GM12878 (cell line): Measurements from ENCODE around the gene SEL1L3. TPM values are rescaled to one million over a fixed set of nuclear protein-coding genes. Genes with fewer than 3 reads are reported as not detected.

Source experiments
- BCL11A ChIP-seq: IDR thresholded peaks from 2 replicates; pipeline ENCODE4 v1.6.1; 2011; ENCODE audit warnings: low read depth, low read length
- EZH2 ChIP-seq: IDR thresholded peaks from 2 replicates; pipeline ENCODE4 v1.6.1; 2012; ENCODE audit warnings: low read depth, mild to moderate bottlenecking, control low read depth, inconsistent platforms, low read length, borderline replicate concordance; ENCODE audit not compliant: control insufficient read depth
- IKZF1 ChIP-seq: fragments of 450-650 bp; conservative IDR thresholded peaks from 2 replicates; pipeline ENCODE4 v1.6.1; 2017; ENCODE audit warnings: antibody characterized with exemption, mild to moderate bottlenecking
- KLF5 ChIP-seq: fragments of 450-650 bp; IDR thresholded peaks from 2 replicates; pipeline ENCODE4 v1.6.1; 2014; ENCODE audit warnings: mild to moderate bottlenecking; ENCODE audit not compliant: partially characterized antibody
- NFXL1 ChIP-seq: fragments of 450-650 bp; IDR thresholded peaks from 2 replicates; pipeline ENCODE4 v1.6.1; 2017; ENCODE audit warnings: antibody characterized with exemption, mild to moderate bottlenecking, borderline replicate concordance
- NRF1 ChIP-seq: conservative IDR thresholded peaks from 2 replicates; pipeline ENCODE4 v1.6.1; 2011; ENCODE audit warnings: mild to moderate bottlenecking, low read depth, low read length, improper control_type of control experiment
- SP1 ChIP-seq: IDR thresholded peaks from one replicate; pipeline ENCODE4 v1.6.1; 2011; ENCODE audit warnings: low read depth, low read length
- TCF3 ChIP-seq: IDR thresholded peaks from 2 replicates; pipeline ENCODE4 v1.6.1; 2012; ENCODE audit warnings: low read depth, mild to moderate bottlenecking, low read length, borderline replicate concordance; ENCODE audit not compliant: insufficient read depth
- ZNF622 ChIP-seq: fragments of 450-650 bp; IDR thresholded peaks from 2 replicates; pipeline ENCODE4 v1.6.1; 2017; ENCODE audit warnings: mild to moderate bottlenecking, inconsistent platforms
- polyA plus RNA-seq, 11 experiments: library from polyadenylated mRNA; depleted of rRNA in 4 of 11; unstranded in 6 of 11; stranded (reverse) in 5 of 11; fragments of >200 nt; fragmentation: Nextera tagmentation in 4 of 11; fragmentation: Illumina TruSeq in 1 of 11; extraction: Ambion mirVana in 4 of 11; extraction: Trizol in 1 of 11; gene quantifications; 1 replicate in 1 of 11; 2 replicates in 10 of 11; pipeline versions ENCODE4 v1.2.1 to v1.2.3, GENCODE V29; 2011 to 2016; ENCODE audit warnings: inconsistent platforms in 2 of 11, missing spikeins in 2 of 11, low read depth in 1 of 11
- total RNA-seq, 4 experiments: library from RNA; depleted of rRNA in 3 of 4; stranded (reverse); fragments of >200 nt in 3 of 4; fragmentation: Illumina TruSeq in 1 of 4; extraction: Trizol in 1 of 4; gene quantifications; 2 replicates each; pipeline versions ENCODE4 v1.2.1 to v1.2.3, GENCODE V29; 2013 to 2021
- TF ChIP-seq, protein P1 (sequence below): fragments of 450-650 bp; IDR thresholded peaks from 2 replicates; pipeline ENCODE4 v1.6.1; 2018; ENCODE audit warnings: borderline replicate concordance, mild to moderate bottlenecking; ENCODE audit not compliant: partially characterized antibody
- TF ChIP-seq, protein P2 (sequence below): fragments of 150-350 bp; IDR thresholded peaks from 2 replicates; pipeline ENCODE4 v1.6.1; 2016; ENCODE audit warnings: low read depth, low read length
- TF ChIP-seq, protein P3 (sequence below): fragments of 450-650 bp; IDR thresholded peaks from 2 replicates; pipeline ENCODE4 v1.6.1; 2016; ENCODE audit warnings: mild to moderate bottlenecking, moderate library complexity, borderline replicate concordance

The SEL1L3 gene
- total and polyA plus RNA-seq, 10 of the 15 experiments (the other 5 are each of a cell fraction or from before 2014, with no cell fraction given) = 20.4 to 82.2 (median 47.3) TPM

DNA sequence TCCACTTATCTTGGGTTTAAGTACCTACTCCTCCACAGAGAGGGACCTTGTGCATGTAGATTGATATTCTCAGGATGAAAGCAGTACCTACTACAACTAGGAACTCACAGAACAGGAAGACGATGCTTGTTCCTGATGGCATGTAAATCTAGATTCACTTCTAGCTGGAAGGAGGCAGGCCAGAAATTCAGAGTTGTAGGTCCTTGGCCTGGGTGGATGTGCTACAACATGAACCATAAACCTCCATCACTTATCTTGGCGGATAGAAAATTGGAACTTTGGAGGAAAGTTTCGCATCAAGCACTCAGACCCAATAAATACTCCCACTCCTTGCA, 41.9 kb upstream of the SEL1L3 start (continued):
- TF ChIP-seq, protein P1, sequence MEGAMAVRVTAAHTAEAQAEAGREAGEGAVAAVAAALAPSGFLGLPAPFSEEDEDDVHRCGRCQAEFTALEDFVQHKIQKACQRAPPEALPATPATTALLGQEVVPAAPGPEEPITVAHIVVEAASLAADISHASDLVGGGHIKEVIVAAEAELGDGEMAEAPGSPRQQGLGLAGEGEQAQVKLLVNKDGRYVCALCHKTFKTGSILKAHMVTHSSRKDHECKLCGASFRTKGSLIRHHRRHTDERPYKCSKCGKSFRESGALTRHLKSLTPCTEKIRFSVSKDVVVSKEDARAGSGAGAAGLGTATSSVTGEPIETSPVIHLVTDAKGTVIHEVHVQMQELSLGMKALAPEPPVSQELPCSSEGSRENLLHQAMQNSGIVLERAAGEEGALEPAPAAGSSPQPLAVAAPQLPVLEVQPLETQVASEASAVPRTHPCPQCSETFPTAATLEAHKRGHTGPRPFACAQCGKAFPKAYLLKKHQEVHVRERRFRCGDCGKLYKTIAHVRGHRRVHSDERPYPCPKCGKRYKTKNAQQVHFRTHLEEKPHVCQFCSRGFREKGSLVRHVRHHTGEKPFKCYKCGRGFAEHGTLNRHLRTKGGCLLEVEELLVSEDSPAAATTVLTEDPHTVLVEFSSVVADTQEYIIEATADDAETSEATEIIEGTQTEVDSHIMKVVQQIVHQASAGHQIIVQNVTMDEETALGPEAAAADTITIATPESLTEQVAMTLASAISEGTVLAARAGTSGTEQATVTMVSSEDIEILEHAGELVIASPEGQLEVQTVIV = no peak
- no peak for TF ChIP-seq BCL11A
- no peak for TF ChIP-seq NFXL1
- TF ChIP-seq KLF5 = no peak
- no peak for TF ChIP-seq TCF3
- TF ChIP-seq, protein P2, sequence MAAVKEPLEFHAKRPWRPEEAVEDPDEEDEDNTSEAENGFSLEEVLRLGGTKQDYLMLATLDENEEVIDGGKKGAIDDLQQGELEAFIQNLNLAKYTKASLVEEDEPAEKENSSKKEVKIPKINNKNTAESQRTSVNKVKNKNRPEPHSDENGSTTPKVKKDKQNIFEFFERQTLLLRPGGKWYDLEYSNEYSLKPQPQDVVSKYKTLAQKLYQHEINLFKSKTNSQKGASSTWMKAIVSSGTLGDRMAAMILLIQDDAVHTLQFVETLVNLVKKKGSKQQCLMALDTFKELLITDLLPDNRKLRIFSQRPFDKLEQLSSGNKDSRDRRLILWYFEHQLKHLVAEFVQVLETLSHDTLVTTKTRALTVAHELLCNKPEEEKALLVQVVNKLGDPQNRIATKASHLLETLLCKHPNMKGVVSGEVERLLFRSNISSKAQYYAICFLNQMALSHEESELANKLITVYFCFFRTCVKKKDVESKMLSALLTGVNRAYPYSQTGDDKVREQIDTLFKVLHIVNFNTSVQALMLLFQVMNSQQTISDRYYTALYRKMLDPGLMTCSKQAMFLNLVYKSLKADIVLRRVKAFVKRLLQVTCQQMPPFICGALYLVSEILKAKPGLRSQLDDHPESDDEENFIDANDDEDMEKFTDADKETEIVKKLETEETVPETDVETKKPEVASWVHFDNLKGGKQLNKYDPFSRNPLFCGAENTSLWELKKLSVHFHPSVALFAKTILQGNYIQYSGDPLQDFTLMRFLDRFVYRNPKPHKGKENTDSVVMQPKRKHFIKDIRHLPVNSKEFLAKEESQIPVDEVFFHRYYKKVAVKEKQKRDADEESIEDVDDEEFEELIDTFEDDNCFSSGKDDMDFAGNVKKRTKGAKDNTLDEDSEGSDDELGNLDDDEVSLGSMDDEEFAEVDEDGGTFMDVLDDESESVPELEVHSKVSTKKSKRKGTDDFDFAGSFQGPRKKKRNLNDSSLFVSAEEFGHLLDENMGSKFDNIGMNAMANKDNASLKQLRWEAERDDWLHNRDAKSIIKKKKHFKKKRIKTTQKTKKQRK = no peak
- TF ChIP-seq ZNF622 = no peak
- TF ChIP-seq SP1 = no peak
- TF ChIP-seq NRF1 = no peak
- no peak for TF ChIP-seq EZH2
- TF ChIP-seq IKZF1 = no peak
- TF ChIP-seq, protein P3, sequence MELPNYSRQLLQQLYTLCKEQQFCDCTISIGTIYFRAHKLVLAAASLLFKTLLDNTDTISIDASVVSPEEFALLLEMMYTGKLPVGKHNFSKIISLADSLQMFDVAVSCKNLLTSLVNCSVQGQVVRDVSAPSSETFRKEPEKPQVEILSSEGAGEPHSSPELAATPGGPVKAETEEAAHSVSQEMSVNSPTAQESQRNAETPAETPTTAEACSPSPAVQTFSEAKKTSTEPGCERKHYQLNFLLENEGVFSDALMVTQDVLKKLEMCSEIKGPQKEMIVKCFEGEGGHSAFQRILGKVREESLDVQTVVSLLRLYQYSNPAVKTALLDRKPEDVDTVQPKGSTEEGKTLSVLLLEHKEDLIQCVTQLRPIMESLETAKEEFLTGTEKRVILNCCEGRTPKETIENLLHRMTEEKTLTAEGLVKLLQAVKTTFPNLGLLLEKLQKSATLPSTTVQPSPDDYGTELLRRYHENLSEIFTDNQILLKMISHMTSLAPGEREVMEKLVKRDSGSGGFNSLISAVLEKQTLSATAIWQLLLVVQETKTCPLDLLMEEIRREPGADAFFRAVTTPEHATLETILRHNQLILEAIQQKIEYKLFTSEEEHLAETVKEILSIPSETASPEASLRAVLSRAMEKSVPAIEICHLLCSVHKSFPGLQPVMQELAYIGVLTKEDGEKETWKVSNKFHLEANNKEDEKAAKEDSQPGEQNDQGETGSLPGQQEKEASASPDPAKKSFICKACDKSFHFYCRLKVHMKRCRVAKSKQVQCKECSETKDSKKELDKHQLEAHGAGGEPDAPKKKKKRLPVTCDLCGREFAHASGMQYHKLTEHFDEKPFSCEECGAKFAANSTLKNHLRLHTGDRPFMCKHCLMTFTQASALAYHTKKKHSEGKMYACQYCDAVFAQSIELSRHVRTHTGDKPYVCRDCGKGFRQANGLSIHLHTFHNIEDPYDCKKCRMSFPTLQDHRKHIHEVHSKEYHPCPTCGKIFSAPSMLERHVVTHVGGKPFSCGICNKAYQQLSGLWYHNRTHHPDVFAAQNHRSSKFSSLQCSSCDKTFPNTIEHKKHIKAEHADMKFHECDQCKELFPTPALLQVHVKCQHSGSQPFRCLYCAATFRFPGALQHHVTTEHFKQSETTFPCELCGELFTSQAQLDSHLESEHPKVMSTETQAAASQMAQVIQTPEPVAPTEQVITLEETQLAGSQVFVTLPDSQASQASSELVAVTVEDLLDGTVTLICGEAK = no peak
